AG10803 (cell line): ENCODE data around the gene KAT5.
"Not testable (repeated sequence)": the region's sequence is repeated elsewhere in the genome, so short reads cannot be mapped to it uniquely, and the experiment has no call there.

Source experiments
- DNase-seq: peaks from one replicate; pipeline ENCODE4 v3.0.0; 2010; ENCODE audit warnings: low read depth
- H3K4me3 ChIP-seq: 2 replicates; pipeline ENCODE4 v1.5.1; 2011; ENCODE audit warnings: mild to moderate bottlenecking, low read length, control low read depth
- CTCF ChIP-seq: conservative IDR thresholded peaks from 2 replicates; pipeline ENCODE4 v1.5.1; 2011; ENCODE audit warnings: mild to moderate bottlenecking, low read length, control low read depth, inconsistent platforms

Gene KAT5

GRCh38 chr11:65718964-65719492 is 7.0 kb downstream of the KAT5 start:
- DNase-seq, result peak; percentile 20
- peak overlapping the region; percentile 82 for H3K4me3 ChIP-seq

GRCh38 chr11:65719871-65720210 is 7.8 kb downstream of the KAT5 start:
- peak; percentile 44 for DNase-seq
- H3K4me3 ChIP-seq, result peak overlapping the region; percentile 82
- peak; percentile 24 for TF ChIP-seq CTCF

More at GRCh38 chr11:65718964-65719492, 7.0 kb downstream of the KAT5 start:
- no peak for TF ChIP-seq CTCF

- TF ChIP-seq CTCF, result no peak
- peak within 1 kb of the TSS; percentile 82 for H3K4me3 ChIP-seq
- peak; percentile 79 for DNase-seq
These were observed 8.3 kb downstream of the KAT5 start, which contains the start of gene RNASEH2C for GRCh38 chr11:65720211-65720934. Gene RNASEH2C (minus strand): TSS chr11:65720798. CDS start chr11:65720758, 40 bp downstream.

GRCh38 chr11:65722261-65722660 is 10.2 kb downstream of the KAT5 start:
- no peak for DNase-seq
- no peak for TF ChIP-seq CTCF
- no peak overlapping the region for H3K4me3 ChIP-seq

- DNase-seq, result no peak
- H3K4me3 ChIP-seq, result no peak overlapping the region
- no peak for TF ChIP-seq CTCF
These were observed 14.6 kb downstream of the KAT5 start for GRCh38 chr11:65726660-65727059.

- DNase-seq, result no peak
- TF ChIP-seq CTCF, result no peak
- no peak overlapping the region for H3K4me3 ChIP-seq
These were observed 15.8 kb downstream of the KAT5 start for GRCh38 chr11:65727865-65728264.

- DNase-seq, result no peak
- no peak overlapping the region for H3K4me3 ChIP-seq
- no peak for TF ChIP-seq CTCF
These were observed 18.4 kb downstream of the KAT5 start for GRCh38 chr11:65730461-65730860.

- DNase-seq, H3K4me3 ChIP-seq: not testable (repeated sequence)
These were observed 23.1 kb downstream of the KAT5 start for GRCh38 chr11:65735111-65735510.
